ENCODE data around the gene SMARCA4.

- TF ChIP-seq, protein P1, sequence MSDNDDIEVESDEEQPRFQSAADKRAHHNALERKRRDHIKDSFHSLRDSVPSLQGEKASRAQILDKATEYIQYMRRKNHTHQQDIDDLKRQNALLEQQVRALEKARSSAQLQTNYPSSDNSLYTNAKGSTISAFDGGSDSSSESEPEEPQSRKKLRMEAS (IDR thresholded peaks at IDR 0.05): no peak
- TF ChIP-seq CTCF (IDR thresholded peaks at IDR 0.05; ENCODE audit: low read depth, low read length, missing input control): no peak
- TF ChIP-seq FOXA1 (IDR thresholded peaks at IDR 0.05): no peak
- TF ChIP-seq REST (IDR thresholded peaks at IDR 0.05): no peak
- no peak for TF ChIP-seq GABPA (IDR thresholded peaks at IDR 0.05 in 1 of 2, conservative IDR thresholded peaks at IDR 0.05 in 1 of 2)
- TF ChIP-seq RAD21 (IDR thresholded peaks at IDR 0.05): no peak
- TF ChIP-seq RXRA (IDR thresholded peaks at IDR 0.05): no peak
- TF ChIP-seq HNF4G (IDR thresholded peaks at IDR 0.05): no peak
- no peak for TF ChIP-seq EGR1 (IDR thresholded peaks at IDR 0.05; ENCODE audit: low read depth in 2 of 2)
- TF ChIP-seq SP1 (IDR thresholded peaks at IDR 0.05): no peak
- TF ChIP-seq ZBTB33 (IDR thresholded peaks at IDR 0.05): no peak
- no peak for TF ChIP-seq JUND (IDR thresholded peaks at IDR 0.05)
Measured at GRCh38 chr19:10981252-10981895, 20.5 kb downstream of the SMARCA4 start.

Data from liver (tissue), 3 donors.